Ovary (tissue), 9 donors: Measurements from ENCODE around the gene ANKRD39. TPM values are rescaled to one million over a fixed set of nuclear protein-coding genes. Genes with fewer than 3 reads are reported as not detected.
A peak's percentile ranks its signal among the peaks of the same experiment; 100 is the strongest.
"Not testable (repeated sequence)": the region's sequence is repeated elsewhere in the genome, so short reads cannot be mapped to it uniquely, and the experiment has no call there.

Experiments used
- DNase-seq, 5 donors: peaks; one replicate each; pipeline ENCODE4 v3.0.0-alpha.2; 2019 to 2020
- H3K27ac ChIP-seq, 2 donors: fragments of 200-600 bp; one replicate each; pipeline versions ENCODE4 v1.5.1 to v1.8.0; 2019 to 2022
- H3K27me3 ChIP-seq: fragments of 200-600 bp; one replicate; pipeline ENCODE4 v1.8.0; 2022
- H3K36me3 ChIP-seq: fragments of 200-600 bp; sonication (generic); one replicate; pipeline ENCODE4 v1.5.1; 2019
- H3K4me1 ChIP-seq: one replicate; pipeline ENCODE4 v1.8.1; 2013; ENCODE audit warnings: mild to moderate bottlenecking, moderate library complexity; ENCODE audit not compliant: insufficient read depth
- H3K4me3 ChIP-seq: fragments of 200-600 bp; sonication (generic); one replicate; pipeline ENCODE4 v1.5.1; 2017
- H3K9me3 ChIP-seq, 2 donors: fragments of 200-600 bp in 1 of 2; sonication (generic) in 1 of 2; one replicate each; pipeline versions ENCODE4 v1.5.1 to v1.8.1; 2013 to 2019; ENCODE audit warnings: mild to moderate bottlenecking in 1 of 2, moderate library complexity in 1 of 2
- CTCF ChIP-seq, 3 donors: fragments of 450-650 bp in 2 of 3; fragments of 200-600 bp in 1 of 3; IDR thresholded peaks; one replicate each; pipeline versions ENCODE4 v1.5.1 to v1.8.0; 2016 to 2022; ENCODE audit warnings: antibody characterized with exemption in 3 of 3, mild to moderate bottlenecking in 1 of 3
- EP300 ChIP-seq: sonication (generic); formaldehyde crosslinking; IDR thresholded peaks from one replicate; pipeline ENCODE4 v1.6.1; 2017; ENCODE audit warnings: antibody characterized with exemption
- POLR2A ChIP-seq: fragments of 450-650 bp; IDR thresholded peaks from one replicate; pipeline ENCODE4 v1.6.1; 2017; ENCODE audit warnings: antibody characterized with exemption, mild to moderate bottlenecking, moderate library complexity
- WGBS, 3 donors: extraction: QIAGEN DNeasy Blood & Tissue Kit in 1 of 3; methylation state at CpG; one replicate each; pipeline versions ENCODE4 v1.1.5 to v1.1.7; 2013 to 2017; 5-methylcytosine and 5-hydroxymethylcytosine counted together
- intact Hi-C, 4 donors: fragments of 100-400 bp; cut with DNase I; formaldehyde crosslinking; loops; one replicate each; pipeline versions ENCODE4 v1.11.0 to v1.15.1; 2022 to 2023
- polyA plus RNA-seq, 2 donors: library from polyadenylated mRNA; stranded (reverse); fragments of 200-250 nt in 1 of 2; fragments of 350-450 nt in 1 of 2; fragmentation: Illumina TruSeq in 1 of 2; extraction: RNeasy Lipid Tissue Mini Kit (QIAGEN cat#74804) in 1 of 2; gene quantifications; one replicate each; pipeline ENCODE4 v1.2.3, GENCODE V29; 2013 to 2014
- total RNA-seq, 7 donors: library from RNA; depleted of rRNA in 2 of 7; stranded (reverse); fragments of >200 nt in 2 of 7; fragmentation: NEBNext Ultra II Directional in 3 of 7; extraction: Animal tissue kit (Norgen Biotek cat#: 25700) in 3 of 7; gene quantifications; one replicate each; pipeline versions ENCODE4 v1.1.0 to v1.2.4, GENCODE V29; 2016 to 2023
- donor health status: DM: no; HTN: no; CAD: no; lungs with moderate emphysema.
- donor health status: DM: no; HTN: no; CAD: no.
- donor health status: Bipolar disorder and iron deficiency.
- donor health status: DM: yes; HTN: yes; CAD: no.
- donor health status: DM: no; HTN: no; CAD: no.
- donor health status: DM: yes; HTN: yes; CAD: no.

Gene ANKRD39
- total and polyA plus RNA-seq, 9 donors = 2.6 to 14.7 (median 12.7) TPM

- H3K9me3 ChIP-seq = no peaks in the 10 kb centered on the region
- no peaks in the 10 kb centered on the region for H3K27me3 ChIP-seq
- no peak for TF ChIP-seq CTCF (IDR thresholded peaks at IDR 0.05)
- no peak for TF ChIP-seq POLR2A
- no peak for TF ChIP-seq EP300
- intact Hi-C loops = no loop called here
- H3K4me1 ChIP-seq = peaks cover 24% of the 10 kb centered on the region
- 86 to 90% (median 87%) methylated on average over 7 of the region's 7 CpGs for WGBS, 3 donors
- H3K4me3 ChIP-seq = no peak overlapping the region
- no peak overlapping the region for H3K27ac ChIP-seq
- no peak for DNase-seq
- H3K36me3 ChIP-seq = no peaks in the 10 kb centered on the region
These were observed 32.4 kb upstream of the ANKRD39 start for GRCh38 chr2:96890252-96890651.

GRCh38 chr2:96889502-96889901, 31.7 kb upstream of the ANKRD39 start:
- H3K36me3 ChIP-seq, intact Hi-C loops, H3K27me3 ChIP-seq, H3K27ac ChIP-seq, DNase-seq, H3K9me3 ChIP-seq, H3K4me3 ChIP-seq: not testable (repeated sequence)
- WGBS, 3 donors = 88 to 90% (median 89%) methylated on average over 5 of the region's 5 CpGs
- peaks cover 23% of the 10 kb centered on the region for H3K4me1 ChIP-seq

- H3K4me3 ChIP-seq = no peak overlapping the region
- H3K9me3 ChIP-seq = no peaks in the 10 kb centered on the region
- H3K36me3 ChIP-seq = no peaks in the 10 kb centered on the region
- H3K27ac ChIP-seq = peak overlapping the region in 1 of 2 donors; percentile 39
- intact Hi-C loops = no loop called here
- TF ChIP-seq EP300 (no peak), CTCF (IDR thresholded peaks at IDR 0.05) (no peak), POLR2A (no peak)
- DNase-seq = no peak
- H3K4me1 ChIP-seq = peaks cover 23% of the 10 kb centered on the region
- H3K27me3 ChIP-seq = no peaks in the 10 kb centered on the region
- 76 to 89% (median 84%) methylated on average over 12 of the region's 12 CpGs for WGBS, 3 donors
These were observed 30.5 kb upstream of the ANKRD39 start for GRCh38 chr2:96888072-96889011.

GRCh38 chr2:96887493-96888012, 29.7 kb upstream of the ANKRD39 start:
- 18 to 22% (median 19%) methylated on average over 18 of the region's 18 CpGs for WGBS, 3 donors
- peak in 3 of 5 donors; percentile 58 to 69 (median 69) for DNase-seq
- no peak for TF ChIP-seq EP300
- no peak for TF ChIP-seq POLR2A
- no peak for TF ChIP-seq CTCF (IDR thresholded peaks at IDR 0.05)
- Histone ChIP-seq H3K4me1 (peaks cover 23% of the 10 kb centered on the region), H3K4me3 (no peak overlapping the region), H3K27me3 (no peaks in the 10 kb centered on the region), H3K36me3 (no peaks in the 10 kb centered on the region), H3K27ac (peak overlapping the region in 1 of 2 donors; percentile 39), H3K9me3 (no peaks in the 10 kb centered on the region)
- intact Hi-C loops = no loop called here
